ENCODE measurements around the gene KIF1B.
"Not testable (repeated sequence)": the region's sequence is repeated elsewhere in the genome, so short reads cannot be mapped to it uniquely, and the experiment has no call there.

- TF ChIP-seq POLR2AphosphoS5 (IDR thresholded peaks at IDR 0.05; ENCODE audit: borderline replicate concordance, low read depth, low read length); EZH2 (IDR thresholded peaks at IDR 0.05); FOXP2 (optimal IDR thresholded peaks at IDR 0.05; ENCODE audit: control extremely low read depth, extremely low read length, insufficient read depth): not testable (repeated sequence)
Observed at GRCh38 chr1:10251325-10252108, 41.1 kb downstream of the KIF1B start.
